Epithelial cell of proximal tubule (primary cell): ENCODE results near the gene AMOTL1. TPM values are rescaled to one million over a fixed set of nuclear protein-coding genes. Genes with fewer than 3 reads are reported as not detected.

Experiments
- DNase-seq: peaks from one replicate; pipeline ENCODE4 v3.0.0-alpha.2; 2011; ENCODE audit warnings: low read depth
- H3K4me3 ChIP-seq: 2 replicates; pipeline ENCODE4 v1.5.1; 2011; ENCODE audit warnings: low read depth, mild to moderate bottlenecking, low read length
- total RNA-seq: library from RNA; depleted of rRNA; stranded (reverse); fragments of >200 nt; gene quantifications from 2 replicates; pipeline ENCODE4 v1.2.3, GENCODE V29; 2015
- TF ChIP-seq, protein P1 (sequence below): conservative IDR thresholded peaks from 2 replicates; pipeline ENCODE4 v1.5.1; 2012; ENCODE audit warnings: low read depth, mild to moderate bottlenecking, low read length

AMOTL1 gene
- total RNA-seq, 1 donor from 2014 or later = 31.8 TPM

- DNase-seq = no peak
- TF ChIP-seq, protein P1, sequence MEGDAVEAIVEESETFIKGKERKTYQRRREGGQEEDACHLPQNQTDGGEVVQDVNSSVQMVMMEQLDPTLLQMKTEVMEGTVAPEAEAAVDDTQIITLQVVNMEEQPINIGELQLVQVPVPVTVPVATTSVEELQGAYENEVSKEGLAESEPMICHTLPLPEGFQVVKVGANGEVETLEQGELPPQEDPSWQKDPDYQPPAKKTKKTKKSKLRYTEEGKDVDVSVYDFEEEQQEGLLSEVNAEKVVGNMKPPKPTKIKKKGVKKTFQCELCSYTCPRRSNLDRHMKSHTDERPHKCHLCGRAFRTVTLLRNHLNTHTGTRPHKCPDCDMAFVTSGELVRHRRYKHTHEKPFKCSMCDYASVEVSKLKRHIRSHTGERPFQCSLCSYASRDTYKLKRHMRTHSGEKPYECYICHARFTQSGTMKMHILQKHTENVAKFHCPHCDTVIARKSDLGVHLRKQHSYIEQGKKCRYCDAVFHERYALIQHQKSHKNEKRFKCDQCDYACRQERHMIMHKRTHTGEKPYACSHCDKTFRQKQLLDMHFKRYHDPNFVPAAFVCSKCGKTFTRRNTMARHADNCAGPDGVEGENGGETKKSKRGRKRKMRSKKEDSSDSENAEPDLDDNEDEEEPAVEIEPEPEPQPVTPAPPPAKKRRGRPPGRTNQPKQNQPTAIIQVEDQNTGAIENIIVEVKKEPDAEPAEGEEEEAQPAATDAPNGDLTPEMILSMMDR = no peak
- no peak overlapping the region for H3K4me3 ChIP-seq
Observed at GRCh38 chr11:94924171-94924572, 156.0 kb downstream of the AMOTL1 start.

DNA sequence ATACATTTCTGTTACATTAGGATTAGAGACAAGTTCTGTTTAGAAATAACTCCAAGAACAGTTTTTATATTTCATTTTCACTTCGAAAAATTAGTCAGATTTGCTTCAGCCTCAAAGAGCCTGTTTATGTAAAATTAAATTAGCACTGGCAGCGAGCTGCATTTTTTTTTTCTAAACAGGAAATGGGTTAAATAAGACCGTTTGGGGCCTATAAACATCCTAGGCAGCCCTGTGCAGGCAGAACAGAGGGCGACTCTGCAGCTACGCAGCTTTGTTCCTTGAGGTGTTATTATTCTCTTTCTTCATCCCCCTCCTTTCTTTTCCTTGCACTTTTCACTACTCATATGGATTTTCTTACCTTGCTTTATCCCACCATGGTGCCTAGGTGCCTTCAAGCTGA, 156.5 kb downstream of the AMOTL1 start:
- TF ChIP-seq, protein P1 = no peak
- H3K4me3 ChIP-seq = no peak overlapping the region
- no peak for DNase-seq

- TF ChIP-seq, protein P1 = no peak
- H3K4me3 ChIP-seq = no peak overlapping the region
- peak; percentile 35 for DNase-seq
Observed at GRCh38 chr11:94925422-94926270, 157.5 kb downstream of the AMOTL1 start.

DNA sequence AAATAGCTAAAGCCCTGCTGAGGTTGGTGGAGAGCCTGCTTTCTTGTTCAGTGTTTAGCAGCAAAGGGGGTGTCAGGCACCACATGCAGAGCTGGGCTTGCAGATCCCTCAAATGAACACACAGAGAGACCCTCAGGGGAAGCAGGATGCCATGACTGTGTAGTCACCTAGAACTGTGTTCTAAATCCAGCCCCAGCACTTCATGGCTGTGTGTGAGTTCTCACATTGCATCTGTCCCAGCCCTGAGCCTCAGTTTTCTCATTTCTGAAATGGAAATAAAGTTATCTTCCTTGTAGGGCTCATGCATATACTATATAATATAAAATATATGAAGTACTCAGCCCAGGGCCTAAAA, 158.1 kb downstream of the AMOTL1 start:
- TF ChIP-seq, protein P1 = no peak
- H3K4me3 ChIP-seq = no peak overlapping the region
- no peak for DNase-seq

Other genes with a start within 250 kb of the AMOTL1 start
- 7.2 and 10.6 TPM in 2 replicates for gene FUT4, start 224.4 kb upstream of the AMOTL1 start, total RNA-seq
- gene PIWIL4, start 201.0 kb upstream of the AMOTL1 start, total RNA-seq = 0.22 and 1.2 TPM in 2 replicates
- gene CWC15, start 205.2 kb downstream of the AMOTL1 start, total RNA-seq = 37.0 and 48.5 TPM in 2 replicates
- 1.7 and 1.8 TPM in 2 replicates for gene KDM4D, start 205.4 kb downstream of the AMOTL1 start, total RNA-seq